OCI-LY1 (cell line): ENCODE results near the gene RNU1-2.
"Not testable (repeated sequence)": the region's sequence is repeated elsewhere in the genome, so short reads cannot be mapped to it uniquely, and the experiment has no call there.

Experiments used
- EZH2 ChIP-seq: fragments of 200-600 bp; sonication (generic), shearing (Covaris generic); IDR thresholded peaks from 2 replicates; pipeline ENCODE4 v1.8.0; 2017; ENCODE audit warnings: borderline replicate concordance, mixed run types, mild to moderate bottlenecking, antibody characterized with exemption, low read length, moderate library complexity, mixed read lengths
- TF ChIP-seq, protein P1 (sequence below): fragments of 200-600 bp; sonication (generic), shearing (Covaris generic); IDR thresholded peaks from 2 replicates; pipeline ENCODE4 v1.5.1; 2017; ENCODE audit warnings: mild to moderate bottlenecking, antibody characterized with exemption, low read length, moderate library complexity, mixed read lengths

DNA sequence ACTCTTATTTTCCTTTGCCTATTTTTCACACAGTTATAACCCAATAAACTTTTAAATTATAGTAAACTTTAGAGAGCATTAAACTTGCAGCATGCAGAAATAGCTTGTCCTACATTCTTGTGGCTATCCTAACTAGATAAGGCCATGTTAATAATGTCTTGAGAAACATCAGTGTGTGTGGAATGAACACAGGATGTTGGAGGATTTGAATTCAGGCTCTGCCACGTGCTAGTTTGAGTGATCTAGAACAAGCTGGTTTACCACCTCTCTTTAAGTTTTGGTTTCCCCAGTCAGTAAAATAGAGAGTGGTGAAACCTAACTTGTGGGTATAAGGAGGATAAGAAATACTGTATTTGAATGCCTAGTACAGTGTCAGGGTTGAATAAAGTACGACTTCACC is 39.6 kb upstream of the RNU1-2 start:
- TF ChIP-seq, protein P1, sequence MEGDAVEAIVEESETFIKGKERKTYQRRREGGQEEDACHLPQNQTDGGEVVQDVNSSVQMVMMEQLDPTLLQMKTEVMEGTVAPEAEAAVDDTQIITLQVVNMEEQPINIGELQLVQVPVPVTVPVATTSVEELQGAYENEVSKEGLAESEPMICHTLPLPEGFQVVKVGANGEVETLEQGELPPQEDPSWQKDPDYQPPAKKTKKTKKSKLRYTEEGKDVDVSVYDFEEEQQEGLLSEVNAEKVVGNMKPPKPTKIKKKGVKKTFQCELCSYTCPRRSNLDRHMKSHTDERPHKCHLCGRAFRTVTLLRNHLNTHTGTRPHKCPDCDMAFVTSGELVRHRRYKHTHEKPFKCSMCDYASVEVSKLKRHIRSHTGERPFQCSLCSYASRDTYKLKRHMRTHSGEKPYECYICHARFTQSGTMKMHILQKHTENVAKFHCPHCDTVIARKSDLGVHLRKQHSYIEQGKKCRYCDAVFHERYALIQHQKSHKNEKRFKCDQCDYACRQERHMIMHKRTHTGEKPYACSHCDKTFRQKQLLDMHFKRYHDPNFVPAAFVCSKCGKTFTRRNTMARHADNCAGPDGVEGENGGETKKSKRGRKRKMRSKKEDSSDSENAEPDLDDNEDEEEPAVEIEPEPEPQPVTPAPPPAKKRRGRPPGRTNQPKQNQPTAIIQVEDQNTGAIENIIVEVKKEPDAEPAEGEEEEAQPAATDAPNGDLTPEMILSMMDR = not testable (repeated sequence)
- not testable (repeated sequence) for TF ChIP-seq EZH2
